ENCODE measurements around the gene PCSK4. TPM values are rescaled to one million over a fixed set of nuclear protein-coding genes. Genes with fewer than 3 reads are reported as not detected.
A peak's percentile ranks its signal among the peaks of the same experiment; 100 is the strongest.

PCSK4 gene
- total RNA-seq, 1 donor from 2014 or later, result 2.5 TPM

GRCh38 chr19:1457892-1458291 is 32.3 kb downstream of the PCSK4 start:
- TF ChIP-seq CTCF (conservative IDR thresholded peaks at IDR 0.05; ENCODE audit: low read depth, low read length), result no peak

GRCh38 chr19:1457031-1457739 is 33.0 kb downstream of the PCSK4 start:
- no peak overlapping the region for H3K4me3 ChIP-seq (ENCODE audit: low read depth, low read length)
- DNase-seq (ENCODE audit: low read depth), result no peak
- no peak for TF ChIP-seq CTCF (conservative IDR thresholded peaks at IDR 0.05; ENCODE audit: low read depth, low read length)

More at GRCh38 chr19:1457892-1458291, 32.3 kb downstream of the PCSK4 start:
- H3K4me3 ChIP-seq (ENCODE audit: low read depth, low read length), result no peak overlapping the region
- DNase-seq (ENCODE audit: low read depth), result no peak

GRCh38 chr19:1456121-1456900 is 33.8 kb downstream of the PCSK4 start:
- TF ChIP-seq CTCF (conservative IDR thresholded peaks at IDR 0.05; ENCODE audit: low read depth, low read length), result no peak
- no peak overlapping the region for H3K4me3 ChIP-seq (ENCODE audit: low read depth, low read length)
- DNase-seq (ENCODE audit: low read depth), result no peak

- DNase-seq (ENCODE audit: low read depth), result peak; percentile 23
- no peak for TF ChIP-seq CTCF (conservative IDR thresholded peaks at IDR 0.05; ENCODE audit: low read depth, low read length)
- H3K4me3 ChIP-seq (ENCODE audit: low read depth, low read length), result no peak overlapping the region
These were observed 34.6 kb downstream of the PCSK4 start for GRCh38 chr19:1455336-1456120.

- no peak overlapping the region for H3K4me3 ChIP-seq (ENCODE audit: low read depth, low read length)
- TF ChIP-seq CTCF (conservative IDR thresholded peaks at IDR 0.05; ENCODE audit: low read depth, low read length), result no peak
- DNase-seq (ENCODE audit: low read depth), result no peak
These were observed 35.2 kb downstream of the PCSK4 start for GRCh38 chr19:1455002-1455335.

GRCh38 chr19:1453525-1454364 is 36.4 kb downstream of the PCSK4 start:
- DNase-seq (ENCODE audit: low read depth), result no peak
- no peak overlapping the region for H3K4me3 ChIP-seq (ENCODE audit: low read depth, low read length)
- no peak for TF ChIP-seq CTCF (conservative IDR thresholded peaks at IDR 0.05; ENCODE audit: low read depth, low read length)
